Stimulated activated CD4-positive, alpha-beta T cell treated with anti-CD3 and anti-CD28 coated beads, Interleukin-1b, Interleukin-23, amount 100 ng/mL, for 1 hour (primary cell): ENCODE data around the gene SMIM10.
"Not testable (repeated sequence)": the region's sequence is repeated elsewhere in the genome, so short reads cannot be mapped to it uniquely, and the experiment has no call there.

ENCODE experiments used
- DNase-seq, 2 donors: peaks; one replicate each; pipeline ENCODE4 v3.0.0-alpha.2; 2020; ENCODE audit warnings: low read depth in 2 of 2

Gene SMIM10

DNA sequence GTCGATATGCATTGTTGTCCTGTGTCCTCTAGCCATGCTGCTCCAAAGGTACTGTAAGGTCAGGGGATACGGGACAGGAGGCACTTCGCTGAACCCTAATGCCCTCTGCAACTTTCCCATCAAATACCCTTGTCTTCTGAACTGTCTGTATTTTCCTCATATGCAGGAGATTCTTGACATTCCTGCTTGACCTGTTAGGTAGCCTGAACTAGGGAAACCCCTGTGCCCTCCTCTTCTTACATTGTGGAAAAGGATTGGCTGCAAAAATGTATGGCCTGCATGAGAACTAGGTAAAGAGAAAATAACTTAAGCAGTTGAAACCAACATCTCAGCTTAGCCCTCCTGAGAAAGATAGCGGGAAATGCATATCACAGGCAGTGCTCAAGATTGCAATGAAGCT, 20.1 kb downstream of the SMIM10 start:
- DNase-seq: no peak

DNA sequence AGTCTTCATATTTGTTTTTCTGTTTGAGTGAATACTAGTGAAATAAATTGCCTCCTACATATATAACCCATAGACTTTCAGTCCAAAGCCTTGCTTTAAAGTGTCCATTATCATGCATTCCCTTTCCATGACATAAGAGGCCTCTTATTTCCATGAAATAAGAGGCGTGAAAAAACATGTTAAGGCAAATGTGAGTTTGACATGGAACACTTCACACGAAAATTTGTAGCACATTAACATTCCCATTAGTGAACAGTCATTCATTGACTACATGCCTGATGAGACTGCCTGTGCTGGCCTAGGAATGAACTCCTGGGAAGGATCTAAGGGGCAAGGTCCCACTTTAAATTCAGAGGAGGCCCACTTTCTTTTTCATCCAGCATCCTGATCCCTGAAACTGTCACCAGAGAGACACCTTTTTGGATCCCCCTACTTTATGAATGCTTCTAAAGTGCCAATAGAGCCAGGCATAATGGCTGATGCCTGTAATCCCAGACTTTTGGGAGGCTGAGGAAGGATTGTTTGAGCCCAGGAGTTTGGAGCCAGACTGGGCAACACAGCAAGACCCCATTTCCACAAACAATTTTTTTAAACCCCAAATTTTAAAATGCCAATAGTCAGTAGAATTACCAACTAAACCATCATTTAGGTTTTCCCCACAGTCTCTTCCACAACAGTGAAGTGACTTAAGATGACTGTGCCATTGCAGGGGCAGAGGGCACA, 24.9 kb downstream of the SMIM10 start:
- DNase-seq: no peak

DNA sequence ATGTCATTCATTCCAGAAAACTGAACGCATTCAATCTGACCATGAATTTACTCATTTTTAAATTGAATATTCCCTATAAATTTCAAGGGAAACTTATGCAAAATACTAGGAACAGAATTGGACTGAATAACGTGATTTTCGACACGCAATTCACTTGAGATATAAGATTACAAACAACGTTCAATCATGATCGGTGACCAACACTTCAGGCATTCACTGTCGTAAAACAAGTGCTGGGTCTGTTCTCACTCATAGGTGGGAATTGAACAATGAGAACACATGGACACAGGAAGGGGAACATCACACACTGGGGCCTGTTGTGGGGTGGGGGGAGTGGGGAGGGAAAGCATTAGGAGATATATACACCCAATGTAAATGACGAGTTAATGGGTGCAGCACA, 29.1 kb downstream of the SMIM10 start:
- DNase-seq: not testable (repeated sequence)

- DNase-seq: not testable (repeated sequence)
Observed at GRCh38 chrX:135023791-135024190, 33.0 kb downstream of the SMIM10 start.

DNA sequence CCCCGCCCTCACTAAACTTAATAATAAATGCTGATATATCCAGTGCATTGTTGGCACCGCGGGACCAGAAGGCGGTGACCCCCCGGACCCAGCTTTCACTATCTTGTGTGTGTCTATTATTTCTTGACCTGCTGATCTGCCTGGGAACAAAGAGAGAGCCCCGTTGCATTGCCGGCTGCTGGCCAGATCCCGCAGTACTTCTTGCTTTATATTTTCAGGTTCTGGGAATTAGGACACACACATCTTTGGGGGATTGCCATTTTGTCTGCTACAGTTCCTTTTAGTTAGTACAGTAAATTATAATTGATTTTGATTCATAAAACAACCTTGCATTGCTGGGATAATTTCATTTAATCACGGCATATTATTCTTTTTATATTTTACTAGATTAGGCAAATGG, 33.7 kb downstream of the SMIM10 start:
- DNase-seq: no peak

- DNase-seq: not testable (repeated sequence)
Observed at GRCh38 chrX:135030207-135030963, 39.6 kb downstream of the SMIM10 start.

- DNase-seq: not testable (repeated sequence)
Observed at GRCh38 chrX:135041149-135042123, 50.6 kb downstream of the SMIM10 start.
